Keratinocyte (primary cell): ENCODE data around the gene NXN. TPM values are rescaled to one million over a fixed set of nuclear protein-coding genes. Genes with fewer than 3 reads are reported as not detected.

Experiments
- DNase-seq: peaks from one replicate; pipeline ENCODE4 v3.0.0-alpha.2; 2011; ENCODE audit warnings: low read depth, missing footprints, low spot score
- FAIRE-seq: peaks from 2 replicates; lab custom pipeline; 2011; peaks lifted over from hg19 to GRCh38; lab: Jason Lieb, UNC
- H2AFZ ChIP-seq: 2 replicates; pipeline ENCODE4 v1.6.0; 2012; ENCODE audit warnings: low read length, control low read depth, inconsistent platforms; ENCODE audit not compliant: control insufficient read depth
- H3K27ac ChIP-seq: 2 replicates; pipeline ENCODE4 v1.5.1; 2011; ENCODE audit warnings: low read length; ENCODE audit not compliant: control insufficient read depth, insufficient read depth
- H3K27me3 ChIP-seq: 3 replicates; pipeline ENCODE4 v1.6.0; 2011; ENCODE audit warnings: low read length; ENCODE audit not compliant: control insufficient read depth, insufficient read depth; ENCODE audit errors: extremely low read depth
- H3K36me3 ChIP-seq, 2 experiments: 2 replicates in 1 of 2; 3 replicates in 1 of 2; pipeline ENCODE4 v1.5.1; 2011; ENCODE audit warnings: low read length in 2 of 2, mild to moderate bottlenecking in 1 of 2; ENCODE audit not compliant: control insufficient read depth in 2 of 2, insufficient read depth in 2 of 2; ENCODE audit errors: extremely low read depth in 1 of 2
- H3K4me1 ChIP-seq: 3 replicates; pipeline ENCODE4 v1.5.1; 2011; ENCODE audit warnings: low read length; ENCODE audit not compliant: control insufficient read depth, insufficient read depth; ENCODE audit errors: extremely low read depth
- H3K4me2 ChIP-seq: 3 replicates; pipeline ENCODE4 v1.6.0; 2011; ENCODE audit warnings: low read depth, low read length; ENCODE audit not compliant: control insufficient read depth, insufficient read depth; ENCODE audit errors: extremely low read depth
- H3K4me3 ChIP-seq, 3 experiments: fragments of 200-600 bp in 1 of 3; sonication (generic) in 1 of 3; 2 replicates in 2 of 3; 3 replicates in 1 of 3; pipeline ENCODE4 v1.5.1; 2011 to 2016; ENCODE audit warnings: low read length in 3 of 3, mild to moderate bottlenecking in 3 of 3, control low read depth in 2 of 3, inconsistent platforms in 1 of 3, low read depth in 1 of 3, mixed read lengths in 1 of 3, mixed run types in 1 of 3, moderate library complexity in 1 of 3; ENCODE audit not compliant: control insufficient read depth in 2 of 3, insufficient read depth in 2 of 3; ENCODE audit errors: extremely low read depth in 1 of 3
- H3K79me2 ChIP-seq: 2 replicates; pipeline ENCODE4 v1.6.0; 2012; ENCODE audit warnings: low read length; ENCODE audit not compliant: control insufficient read depth, insufficient read depth
- H3K9ac ChIP-seq: 3 replicates; pipeline ENCODE4 v1.6.0; 2011; ENCODE audit warnings: low read length; ENCODE audit not compliant: control insufficient read depth, insufficient read depth; ENCODE audit errors: extremely low read depth
- H3K9me1 ChIP-seq: 3 replicates; pipeline ENCODE4 v1.6.0; 2011; ENCODE audit warnings: low read length; ENCODE audit not compliant: control insufficient read depth, insufficient read depth; ENCODE audit errors: extremely low read depth
- H3K9me3 ChIP-seq: 2 replicates; pipeline ENCODE4 v1.5.1; 2012; ENCODE audit warnings: low read depth, low read length; ENCODE audit not compliant: control insufficient read depth
- H4K20me1 ChIP-seq: 3 replicates; pipeline ENCODE4 v1.6.0; 2011; ENCODE audit warnings: low read length; ENCODE audit not compliant: control insufficient read depth, insufficient read depth; ENCODE audit errors: extremely low read depth
- EZH2 ChIP-seq: IDR thresholded peaks from one replicate; pipeline ENCODE4 v1.6.1; 2012; ENCODE audit warnings: inconsistent platforms, mild to moderate bottlenecking, low read length, moderate library complexity
- dilution Hi-C: fragments of 300-500 bp; cut with MboI; formaldehyde crosslinking; loops from one replicate; pipeline ENCODE4 v1.7.0; 2020; ENCODE audit warnings: low sequenced_read_pairs; ENCODE audit not compliant: extremely low pct_ligation_motif_present
- polyA plus RNA-seq, 5 experiments: library from polyadenylated mRNA; depleted of rRNA in 3 of 5; stranded (reverse) in 3 of 5; stranded (forward) in 1 of 5; unstranded in 1 of 5; fragments of >200 nt; gene quantifications; 1 replicate in 1 of 5; 2 replicates in 3 of 5; 3 replicates in 1 of 5; pipeline versions ENCODE4 v1.2.1 to v1.2.3, GENCODE V29; 2011 to 2012; ENCODE audit warnings: missing spikeins in 2 of 5, low read depth in 1 of 5, low replicate concordance in 1 of 5
- TF ChIP-seq, protein P1 (sequence below), 3 experiments: IDR thresholded peaks in 1 of 3; conservative IDR thresholded peaks in 1 of 3; optimal IDR thresholded peaks in 1 of 3; 2 replicates in 2 of 3; 3 replicates in 1 of 3; pipeline versions ENCODE3 to v1.5.1; 2011; ENCODE audit warnings: low read length in 3 of 3, mild to moderate bottlenecking in 3 of 3, moderate library complexity in 2 of 3, control low read depth in 1 of 3, inconsistent platforms in 1 of 3; ENCODE audit not compliant: insufficient read depth in 2 of 3; ENCODE audit errors: extremely low read depth in 1 of 3

The NXN gene
- polyA plus RNA-seq, 1 donor (not counting 4 experiments of a cell fraction or from before 2014, with no cell fraction given): 94.4 TPM

DNA sequence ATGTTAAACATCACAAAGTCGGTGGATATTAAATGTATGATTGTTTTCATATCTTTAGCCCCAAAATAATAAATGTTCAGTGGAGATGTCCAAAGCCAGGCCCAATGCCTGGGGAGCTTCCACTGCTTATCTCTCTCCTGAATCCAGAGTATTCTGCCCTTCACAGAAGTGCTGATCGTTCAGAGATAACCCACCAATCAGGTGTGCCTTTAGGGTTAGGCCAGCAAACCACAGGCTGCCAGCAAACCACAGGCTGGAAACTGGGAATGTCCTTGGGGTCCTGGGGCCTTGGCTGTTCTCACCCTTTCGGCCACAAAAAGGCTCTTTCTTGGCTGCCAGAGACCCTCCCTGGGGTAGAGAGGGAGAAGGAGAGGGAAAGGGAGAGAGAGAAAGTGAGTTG is 33.9 kb downstream of the NXN start:
- Histone ChIP-seq H4K20me1 (peaks cover 14% of the 10 kb centered on the region), H3K9ac (no peak overlapping the region), H3K79me2 (peaks cover 57% of the 10 kb centered on the region), H3K27ac (no peak overlapping the region), H3K4me1 (peaks cover 6% of the 10 kb centered on the region), H3K9me1 (no peaks in the 10 kb centered on the region), H3K27me3 (no peaks in the 10 kb centered on the region), H3K36me3 (peaks cover 4 to 8% of the 10 kb centered on the region in 2 experiments), H3K4me3 (no peak overlapping the region), H3K4me2 (no peak overlapping the region), H3K9me3 (no peaks in the 10 kb centered on the region), H2AFZ (no peak overlapping the region)
- dilution Hi-C loops: no loop called here
- DNase-seq: no peak
- no peak for FAIRE-seq
- TF ChIP-seq, protein P1, sequence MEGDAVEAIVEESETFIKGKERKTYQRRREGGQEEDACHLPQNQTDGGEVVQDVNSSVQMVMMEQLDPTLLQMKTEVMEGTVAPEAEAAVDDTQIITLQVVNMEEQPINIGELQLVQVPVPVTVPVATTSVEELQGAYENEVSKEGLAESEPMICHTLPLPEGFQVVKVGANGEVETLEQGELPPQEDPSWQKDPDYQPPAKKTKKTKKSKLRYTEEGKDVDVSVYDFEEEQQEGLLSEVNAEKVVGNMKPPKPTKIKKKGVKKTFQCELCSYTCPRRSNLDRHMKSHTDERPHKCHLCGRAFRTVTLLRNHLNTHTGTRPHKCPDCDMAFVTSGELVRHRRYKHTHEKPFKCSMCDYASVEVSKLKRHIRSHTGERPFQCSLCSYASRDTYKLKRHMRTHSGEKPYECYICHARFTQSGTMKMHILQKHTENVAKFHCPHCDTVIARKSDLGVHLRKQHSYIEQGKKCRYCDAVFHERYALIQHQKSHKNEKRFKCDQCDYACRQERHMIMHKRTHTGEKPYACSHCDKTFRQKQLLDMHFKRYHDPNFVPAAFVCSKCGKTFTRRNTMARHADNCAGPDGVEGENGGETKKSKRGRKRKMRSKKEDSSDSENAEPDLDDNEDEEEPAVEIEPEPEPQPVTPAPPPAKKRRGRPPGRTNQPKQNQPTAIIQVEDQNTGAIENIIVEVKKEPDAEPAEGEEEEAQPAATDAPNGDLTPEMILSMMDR (optimal IDR thresholded peaks at IDR 0.05 in 1 of 3, IDR thresholded peaks at IDR 0.05 in 1 of 3, conservative IDR thresholded peaks at IDR 0.05 in 1 of 3; ENCODE audit: extremely low read depth in 1 of 3, insufficient read depth in 2 of 3, low read length in 3 of 3): no peak
- TF ChIP-seq EZH2: no peak

DNA sequence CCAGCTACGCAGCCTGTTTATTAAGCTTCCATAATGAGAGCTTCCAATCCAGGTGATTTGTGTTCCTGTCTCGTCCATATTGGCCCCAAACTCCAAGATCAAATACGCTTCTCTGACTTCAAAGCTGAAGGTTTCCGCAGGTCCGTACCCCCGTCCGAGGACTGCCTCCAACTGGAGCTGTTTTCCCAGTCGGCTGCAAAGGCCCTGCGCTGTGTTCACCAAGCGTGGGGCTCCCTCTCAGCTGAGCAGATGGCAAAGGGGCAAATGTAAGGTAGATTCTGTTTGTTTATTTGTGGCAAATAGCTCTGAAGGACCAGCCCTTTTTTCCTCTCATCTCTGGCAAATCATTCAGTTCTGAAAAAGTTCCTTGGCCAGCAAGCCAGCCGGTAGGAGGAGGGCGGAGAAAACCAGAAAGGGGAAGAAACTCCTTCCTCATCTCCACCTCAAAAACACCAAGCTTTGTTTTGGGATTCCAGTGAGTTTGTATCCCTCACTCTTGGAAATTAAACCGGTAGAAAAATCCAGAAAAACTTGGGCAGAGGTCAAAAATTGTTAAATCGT is 35.2 kb downstream of the NXN start:
- Histone ChIP-seq H3K4me1 (peaks cover 4% of the 10 kb centered on the region), H3K79me2 (peaks cover 58% of the 10 kb centered on the region), H3K9me3 (no peaks in the 10 kb centered on the region), H3K27me3 (no peaks in the 10 kb centered on the region), H4K20me1 (peaks cover 9% of the 10 kb centered on the region), H3K4me2 (no peak overlapping the region), H3K9ac (no peak overlapping the region), H3K9me1 (no peaks in the 10 kb centered on the region), H3K27ac (no peak overlapping the region), H3K4me3 (no peak overlapping the region), H2AFZ (no peak overlapping the region), H3K36me3 (peaks cover 4 to 8% of the 10 kb centered on the region in 2 experiments)
- DNase-seq (no peak), FAIRE-seq (no peak)
- dilution Hi-C loops: no loop called here
- TF ChIP-seq EZH2: no peak
- TF ChIP-seq, protein P1 (optimal IDR thresholded peaks at IDR 0.05 in 1 of 3, IDR thresholded peaks at IDR 0.05 in 1 of 3, conservative IDR thresholded peaks at IDR 0.05 in 1 of 3; ENCODE audit: extremely low read depth in 1 of 3, insufficient read depth in 2 of 3, low read length in 3 of 3): no peak
